Measurements from ENCODE around the gene UBE3D.
"Not testable (repeated sequence)": the region's sequence is repeated elsewhere in the genome, so short reads cannot be mapped to it uniquely, and the experiment has no call there.

Gene UBE3D

DNA sequence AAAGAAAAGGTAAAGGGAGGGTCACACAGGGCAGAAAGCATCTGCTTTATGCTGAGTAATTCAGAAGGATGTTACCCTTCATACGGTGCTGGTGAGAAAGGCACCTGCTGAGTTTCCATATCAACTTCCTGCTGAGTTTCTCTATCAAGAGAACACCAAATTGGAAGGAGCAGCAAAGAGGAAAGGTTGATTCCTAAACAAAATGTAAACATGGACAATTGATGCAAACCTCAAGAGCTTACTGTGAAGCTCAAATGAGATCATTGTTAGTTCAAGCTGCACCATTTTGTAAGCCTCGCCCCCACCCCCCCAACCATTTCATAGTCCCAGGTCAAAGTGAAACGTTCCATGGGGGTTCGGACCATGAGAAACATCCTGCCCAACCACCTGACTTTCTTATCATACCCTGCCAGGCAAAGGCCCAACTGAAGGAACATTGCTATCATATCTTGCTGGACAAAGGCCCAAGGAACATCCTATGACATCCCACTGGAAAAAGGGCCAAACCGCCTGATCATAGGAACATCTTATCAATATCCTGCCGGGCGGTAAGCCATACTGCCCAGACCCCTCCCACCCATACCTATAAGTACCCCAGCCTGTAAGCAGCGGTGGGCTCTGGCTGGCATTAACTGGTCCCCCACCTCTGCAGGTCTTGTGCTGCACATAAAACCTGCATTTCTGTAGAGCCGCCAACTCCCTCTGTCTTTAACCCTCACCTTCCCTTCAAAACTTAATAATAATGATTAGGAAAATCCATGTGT, 171.6 kb downstream of the UBE3D start:
- no peak overlapping the region for H3K4me3 ChIP-seq (ENCODE audit: low read depth, low read length)
- no peak for TF ChIP-seq CTCF (IDR thresholded peaks at IDR 0.05; ENCODE audit: borderline replicate concordance, insufficient read depth, low read depth, low read length)

DNA sequence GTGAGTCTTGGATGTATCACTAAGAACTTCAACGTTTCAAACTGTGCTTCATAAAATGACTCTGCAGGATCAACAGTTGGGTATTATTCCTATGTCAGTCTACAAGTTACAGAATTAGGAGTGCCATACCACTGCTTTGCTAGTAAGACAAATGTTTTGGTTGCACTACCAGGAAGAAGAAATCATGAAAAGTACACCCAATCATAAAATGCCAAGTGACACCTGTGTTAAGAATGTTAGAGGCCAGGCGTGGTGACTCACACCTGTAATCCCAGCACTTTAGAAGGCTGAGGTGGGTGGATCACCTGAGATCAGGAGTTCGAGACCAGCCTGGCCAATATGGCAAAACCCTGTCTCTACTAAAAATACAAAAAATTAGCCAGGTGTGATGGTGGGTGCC, 174.1 kb downstream of the UBE3D start:
- H3K4me3 ChIP-seq (ENCODE audit: low read depth, low read length) = not testable (repeated sequence)

GRCh38 chr6:82891076-82891475, 174.6 kb downstream of the UBE3D start:
- no peak overlapping the region for H3K4me3 ChIP-seq (ENCODE audit: low read depth, low read length)
- TF ChIP-seq CTCF (IDR thresholded peaks at IDR 0.05; ENCODE audit: borderline replicate concordance, insufficient read depth, low read depth, low read length) = no peak

- no peak overlapping the region for H3K4me3 ChIP-seq (ENCODE audit: low read depth, low read length)
- TF ChIP-seq CTCF (IDR thresholded peaks at IDR 0.05; ENCODE audit: borderline replicate concordance, insufficient read depth, low read depth, low read length) = no peak
Observed at GRCh38 chr6:82890240-82890639, 175.4 kb downstream of the UBE3D start.

- no peak for TF ChIP-seq CTCF (IDR thresholded peaks at IDR 0.05; ENCODE audit: borderline replicate concordance, insufficient read depth, low read depth, low read length)
- H3K4me3 ChIP-seq (ENCODE audit: low read depth, low read length) = no peak overlapping the region
Observed at GRCh38 chr6:82889143-82889542, 176.5 kb downstream of the UBE3D start.

DNA sequence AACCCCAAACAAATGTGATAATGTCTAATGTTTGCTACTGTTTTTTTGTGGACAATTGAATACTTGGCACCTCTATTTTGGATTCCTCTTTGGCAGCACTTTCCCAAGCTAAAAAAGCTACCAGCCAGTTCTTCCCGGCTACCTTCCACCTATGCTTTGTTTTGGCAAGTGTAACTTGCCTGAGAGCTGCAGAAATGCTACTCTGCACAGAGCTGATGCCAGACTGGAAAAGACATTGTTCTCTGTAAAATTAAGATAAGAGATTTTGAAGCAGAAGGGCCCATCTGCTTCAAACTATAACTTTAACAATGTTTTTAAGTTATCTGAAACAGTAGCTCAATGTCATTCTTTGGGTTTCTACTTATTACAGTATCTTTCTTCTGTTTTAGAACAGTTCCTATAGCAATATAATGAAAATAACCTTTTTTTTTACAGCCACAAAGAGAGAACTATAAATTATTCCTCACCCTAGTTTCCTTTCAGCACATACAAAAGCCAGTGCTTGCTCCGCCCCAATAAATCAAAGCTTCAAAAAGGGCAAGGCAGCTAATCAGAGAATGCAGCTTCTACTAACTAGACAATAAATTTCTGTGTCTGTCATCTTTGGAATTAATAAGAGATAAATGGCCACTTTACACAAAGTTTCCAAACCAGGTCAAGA, 183.1 kb downstream of the UBE3D start:
- no peak for TF ChIP-seq CTCF (IDR thresholded peaks at IDR 0.05; ENCODE audit: borderline replicate concordance, insufficient read depth, low read depth, low read length)
- no peak overlapping the region for H3K4me3 ChIP-seq (ENCODE audit: low read depth, low read length)

- no peak overlapping the region for H3K4me3 ChIP-seq (ENCODE audit: low read depth, low read length)
- no peak for TF ChIP-seq CTCF (IDR thresholded peaks at IDR 0.05; ENCODE audit: borderline replicate concordance, insufficient read depth, low read depth, low read length)
Observed at GRCh38 chr6:82881519-82881918, 184.1 kb downstream of the UBE3D start.

All from GM12875 (cell line).